NCI-H2196 (cell line): ENCODE results near the gene TMEM119.
A peak's percentile ranks its signal among the peaks of the same experiment; 100 is the strongest.
"Not testable (repeated sequence)": the region's sequence is repeated elsewhere in the genome, so short reads cannot be mapped to it uniquely, and the experiment has no call there.

Experiments used
- DNase-seq: peaks from one replicate; lab custom pipeline; 2025; ENCODE audit not compliant: unreplicated experiment; lab: John Stamatoyannopoulos, UW

The TMEM119 gene

GRCh38 chr12:108567406-108568337, 30.2 kb downstream of the TMEM119 start:
- DNase-seq: peak; percentile 27

GRCh38 chr12:108566452-108566851, 31.4 kb downstream of the TMEM119 start:
- no peak for DNase-seq

- peak; percentile 91 for DNase-seq
These were observed 31.9 kb downstream of the TMEM119 start for GRCh38 chr12:108565976-108566375.

- no peak for DNase-seq
These were observed 32.7 kb downstream of the TMEM119 start for GRCh38 chr12:108565146-108565545.

- DNase-seq: no peak
These were observed 33.2 kb downstream of the TMEM119 start for GRCh38 chr12:108564724-108565123.

- DNase-seq: no peak
These were observed 34.1 kb downstream of the TMEM119 start for GRCh38 chr12:108563804-108564151.

- DNase-seq: peak; percentile 86
These were observed 34.6 kb downstream of the TMEM119 start for GRCh38 chr12:108563136-108563803.

GRCh38 chr12:108562348-108563135, 35.3 kb downstream of the TMEM119 start, which contains the start of gene ISCU:
Gene ISCU, plus strand, starts transcription at chr12:108562596. Its CDS starts 27 bp downstream, at chr12:108562623.
- DNase-seq: peak; percentile 98

- DNase-seq: no peak
These were observed 36.0 kb downstream of the TMEM119 start for GRCh38 chr12:108561852-108562347.

GRCh38 chr12:108560752-108561719, 36.8 kb downstream of the TMEM119 start, which contains the start of gene SART3:
Gene SART3, minus strand, starts transcription at chr12:108561173. Its CDS starts 19 bp downstream, at chr12:108561154.
- DNase-seq: peak; percentile 90

GRCh38 chr12:108560321-108560721, 37.6 kb downstream of the TMEM119 start:
- DNase-seq: no peak

- DNase-seq: no peak
These were observed 38.1 kb downstream of the TMEM119 start for GRCh38 chr12:108559748-108560147.

- DNase-seq: no peak
These were observed 38.8 kb downstream of the TMEM119 start for GRCh38 chr12:108559007-108559655.

GRCh38 chr12:108555383-108555782, 42.5 kb downstream of the TMEM119 start:
- not testable (repeated sequence) for DNase-seq

- no peak for DNase-seq
These were observed 44.1 kb downstream of the TMEM119 start for GRCh38 chr12:108553799-108554198.

GRCh38 chr12:108551535-108551934, 46.3 kb downstream of the TMEM119 start:
- DNase-seq: no peak

GRCh38 chr12:108548954-108549521, 48.8 kb downstream of the TMEM119 start:
- no peak for DNase-seq

- DNase-seq: no peak
These were observed 50.2 kb downstream of the TMEM119 start for GRCh38 chr12:108547686-108548085.

GRCh38 chr12:108543652-108544051, 54.2 kb downstream of the TMEM119 start:
- no peak for DNase-seq
